Keratinocyte (primary cell): ENCODE measurements around the gene HDGFL3. TPM values are rescaled to one million over a fixed set of nuclear protein-coding genes. Genes with fewer than 3 reads are reported as not detected.

ENCODE experiments used
- DNase-seq: peaks from one replicate; pipeline ENCODE4 v3.0.0-alpha.2; 2011; ENCODE audit warnings: low read depth, missing footprints, low spot score
- FAIRE-seq: peaks from 2 replicates; lab custom pipeline; 2011; peaks lifted over from hg19 to GRCh38; lab: Jason Lieb, UNC
- H2AFZ ChIP-seq: 2 replicates; pipeline ENCODE4 v1.6.0; 2012; ENCODE audit warnings: low read length, control low read depth, inconsistent platforms; ENCODE audit not compliant: control insufficient read depth
- H3K27ac ChIP-seq: 2 replicates; pipeline ENCODE4 v1.5.1; 2011; ENCODE audit warnings: low read length; ENCODE audit not compliant: control insufficient read depth, insufficient read depth
- H3K27me3 ChIP-seq: 3 replicates; pipeline ENCODE4 v1.6.0; 2011; ENCODE audit warnings: low read length; ENCODE audit not compliant: control insufficient read depth, insufficient read depth; ENCODE audit errors: extremely low read depth
- H3K36me3 ChIP-seq, 2 experiments: 2 replicates in 1 of 2; 3 replicates in 1 of 2; pipeline ENCODE4 v1.5.1; 2011; ENCODE audit warnings: low read length in 2 of 2, mild to moderate bottlenecking in 1 of 2; ENCODE audit not compliant: control insufficient read depth in 2 of 2, insufficient read depth in 2 of 2; ENCODE audit errors: extremely low read depth in 1 of 2
- H3K4me1 ChIP-seq: 3 replicates; pipeline ENCODE4 v1.5.1; 2011; ENCODE audit warnings: low read length; ENCODE audit not compliant: control insufficient read depth, insufficient read depth; ENCODE audit errors: extremely low read depth
- H3K4me2 ChIP-seq: 3 replicates; pipeline ENCODE4 v1.6.0; 2011; ENCODE audit warnings: low read depth, low read length; ENCODE audit not compliant: control insufficient read depth, insufficient read depth; ENCODE audit errors: extremely low read depth
- H3K4me3 ChIP-seq, 3 experiments: fragments of 200-600 bp in 1 of 3; sonication (generic) in 1 of 3; 2 replicates in 2 of 3; 3 replicates in 1 of 3; pipeline ENCODE4 v1.5.1; 2011 to 2016; ENCODE audit warnings: low read length in 3 of 3, mild to moderate bottlenecking in 3 of 3, control low read depth in 2 of 3, inconsistent platforms in 1 of 3, low read depth in 1 of 3, mixed read lengths in 1 of 3, mixed run types in 1 of 3, moderate library complexity in 1 of 3; ENCODE audit not compliant: control insufficient read depth in 2 of 3, insufficient read depth in 2 of 3; ENCODE audit errors: extremely low read depth in 1 of 3
- H3K79me2 ChIP-seq: 2 replicates; pipeline ENCODE4 v1.6.0; 2012; ENCODE audit warnings: low read length; ENCODE audit not compliant: control insufficient read depth, insufficient read depth
- H3K9ac ChIP-seq: 3 replicates; pipeline ENCODE4 v1.6.0; 2011; ENCODE audit warnings: low read length; ENCODE audit not compliant: control insufficient read depth, insufficient read depth; ENCODE audit errors: extremely low read depth
- H3K9me1 ChIP-seq: 3 replicates; pipeline ENCODE4 v1.6.0; 2011; ENCODE audit warnings: low read length; ENCODE audit not compliant: control insufficient read depth, insufficient read depth; ENCODE audit errors: extremely low read depth
- H3K9me3 ChIP-seq: 2 replicates; pipeline ENCODE4 v1.5.1; 2012; ENCODE audit warnings: low read depth, low read length; ENCODE audit not compliant: control insufficient read depth
- H4K20me1 ChIP-seq: 3 replicates; pipeline ENCODE4 v1.6.0; 2011; ENCODE audit warnings: low read length; ENCODE audit not compliant: control insufficient read depth, insufficient read depth; ENCODE audit errors: extremely low read depth
- EZH2 ChIP-seq: IDR thresholded peaks from one replicate; pipeline ENCODE4 v1.6.1; 2012; ENCODE audit warnings: inconsistent platforms, mild to moderate bottlenecking, low read length, moderate library complexity
- dilution Hi-C: fragments of 300-500 bp; cut with MboI; formaldehyde crosslinking; loops from one replicate; pipeline ENCODE4 v1.7.0; 2020; ENCODE audit warnings: low sequenced_read_pairs; ENCODE audit not compliant: extremely low pct_ligation_motif_present
- polyA plus RNA-seq, 5 experiments: library from polyadenylated mRNA; depleted of rRNA in 3 of 5; stranded (reverse) in 3 of 5; stranded (forward) in 1 of 5; unstranded in 1 of 5; fragments of >200 nt; gene quantifications; 1 replicate in 1 of 5; 2 replicates in 3 of 5; 3 replicates in 1 of 5; pipeline versions ENCODE4 v1.2.1 to v1.2.3, GENCODE V29; 2011 to 2012; ENCODE audit warnings: missing spikeins in 2 of 5, low read depth in 1 of 5, low replicate concordance in 1 of 5
- TF ChIP-seq, protein P1 (sequence below), 3 experiments: IDR thresholded peaks in 1 of 3; conservative IDR thresholded peaks in 1 of 3; optimal IDR thresholded peaks in 1 of 3; 2 replicates in 2 of 3; 3 replicates in 1 of 3; pipeline versions ENCODE3 to v1.5.1; 2011; ENCODE audit warnings: low read length in 3 of 3, mild to moderate bottlenecking in 3 of 3, moderate library complexity in 2 of 3, control low read depth in 1 of 3, inconsistent platforms in 1 of 3; ENCODE audit not compliant: insufficient read depth in 2 of 3; ENCODE audit errors: extremely low read depth in 1 of 3

Gene HDGFL3
- polyA plus RNA-seq, 1 donor (not counting 4 experiments of a cell fraction or from before 2014, with no cell fraction given) = 35.1 TPM

DNA sequence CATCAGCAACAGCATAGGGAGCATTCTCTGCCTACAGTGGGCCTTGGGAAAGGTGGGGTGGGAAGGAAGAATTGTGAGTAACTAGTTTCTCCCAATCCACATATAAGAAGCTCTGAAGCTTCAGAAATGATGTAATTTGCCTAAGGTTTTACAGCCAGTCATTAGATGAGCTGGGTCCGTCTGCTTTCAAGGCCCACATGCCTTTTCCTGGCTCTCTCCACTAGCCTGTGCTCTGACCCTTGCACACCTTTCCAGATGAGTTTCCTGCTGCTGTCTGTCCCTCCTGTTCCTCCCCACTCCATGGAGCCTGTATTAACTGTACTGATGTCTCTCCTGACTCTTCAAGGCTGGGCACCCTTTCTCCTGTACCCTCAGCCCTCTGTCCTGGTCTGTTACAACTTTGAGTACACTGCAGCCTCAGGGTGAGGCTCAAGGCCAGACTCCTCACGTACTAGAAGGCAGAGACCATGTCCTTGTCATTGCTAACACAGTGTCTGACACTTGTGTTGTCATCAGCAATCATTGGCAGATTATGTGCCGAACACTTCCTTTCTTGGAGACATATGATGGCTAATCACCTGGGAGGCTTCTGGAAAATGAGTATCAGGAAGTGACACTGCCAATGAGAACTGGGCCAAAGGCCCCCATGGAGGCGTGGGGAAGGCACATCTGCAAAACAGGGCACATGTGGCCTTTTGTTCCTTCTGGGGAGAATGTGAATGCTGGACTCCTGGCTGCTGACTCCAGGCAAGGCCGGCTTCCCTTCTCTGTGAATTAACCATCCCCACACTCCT is 93.5 kb downstream of the HDGFL3 start:
- Histone ChIP-seq H3K4me3 (no peak overlapping the region), H3K4me2 (no peak overlapping the region), H3K4me1 (no peaks in the 10 kb centered on the region), H3K9ac (no peak overlapping the region), H3K36me3 (no peaks in the 10 kb centered on the region), H3K9me3 (no peaks in the 10 kb centered on the region), H3K27me3 (peaks cover 15% of the 10 kb centered on the region), H3K79me2 (no peaks in the 10 kb centered on the region), H3K9me1 (no peaks in the 10 kb centered on the region), H4K20me1 (no peaks in the 10 kb centered on the region), H3K27ac (no peak overlapping the region), H2AFZ (no peak overlapping the region)
- FAIRE-seq = no peak
- no peak for TF ChIP-seq EZH2
- no peak for DNase-seq
- dilution Hi-C loops = no loop called here

DNA sequence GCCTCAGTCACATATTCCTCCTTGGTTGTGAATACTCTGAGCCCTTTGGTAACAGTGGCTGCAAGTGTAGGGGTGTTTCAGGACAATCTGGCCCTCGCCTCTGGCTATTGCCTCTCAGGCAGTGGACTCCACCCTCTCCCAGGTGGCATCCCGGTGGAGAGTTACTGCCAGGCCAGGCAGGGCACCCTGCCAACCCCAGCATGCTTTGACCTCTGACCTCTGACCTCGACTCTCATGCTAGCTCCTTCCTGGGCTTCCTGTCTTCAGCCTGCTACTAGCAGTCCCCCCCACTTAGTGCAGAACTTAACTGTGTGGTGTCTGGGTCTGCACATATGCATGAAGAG is 94.7 kb downstream of the HDGFL3 start:
- no peak for FAIRE-seq
- no peak overlapping the region for H3K9ac ChIP-seq
- H3K27ac ChIP-seq = no peak overlapping the region
- no peaks in the 10 kb centered on the region for H4K20me1 ChIP-seq
- no peaks in the 10 kb centered on the region for H3K9me3 ChIP-seq
- H3K4me1 ChIP-seq = no peaks in the 10 kb centered on the region
- no peak overlapping the region for H2AFZ ChIP-seq
- no peaks in the 10 kb centered on the region for H3K36me3 ChIP-seq
- dilution Hi-C loops = no loop called here
- TF ChIP-seq EZH2 = no peak
- TF ChIP-seq, protein P1, sequence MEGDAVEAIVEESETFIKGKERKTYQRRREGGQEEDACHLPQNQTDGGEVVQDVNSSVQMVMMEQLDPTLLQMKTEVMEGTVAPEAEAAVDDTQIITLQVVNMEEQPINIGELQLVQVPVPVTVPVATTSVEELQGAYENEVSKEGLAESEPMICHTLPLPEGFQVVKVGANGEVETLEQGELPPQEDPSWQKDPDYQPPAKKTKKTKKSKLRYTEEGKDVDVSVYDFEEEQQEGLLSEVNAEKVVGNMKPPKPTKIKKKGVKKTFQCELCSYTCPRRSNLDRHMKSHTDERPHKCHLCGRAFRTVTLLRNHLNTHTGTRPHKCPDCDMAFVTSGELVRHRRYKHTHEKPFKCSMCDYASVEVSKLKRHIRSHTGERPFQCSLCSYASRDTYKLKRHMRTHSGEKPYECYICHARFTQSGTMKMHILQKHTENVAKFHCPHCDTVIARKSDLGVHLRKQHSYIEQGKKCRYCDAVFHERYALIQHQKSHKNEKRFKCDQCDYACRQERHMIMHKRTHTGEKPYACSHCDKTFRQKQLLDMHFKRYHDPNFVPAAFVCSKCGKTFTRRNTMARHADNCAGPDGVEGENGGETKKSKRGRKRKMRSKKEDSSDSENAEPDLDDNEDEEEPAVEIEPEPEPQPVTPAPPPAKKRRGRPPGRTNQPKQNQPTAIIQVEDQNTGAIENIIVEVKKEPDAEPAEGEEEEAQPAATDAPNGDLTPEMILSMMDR (optimal IDR thresholded peaks at IDR 0.05 in 1 of 3, IDR thresholded peaks at IDR 0.05 in 1 of 3, conservative IDR thresholded peaks at IDR 0.05 in 1 of 3; ENCODE audit: extremely low read depth in 1 of 3, insufficient read depth in 2 of 3, low read length in 3 of 3) = no peak
- peaks cover 26% of the 10 kb centered on the region for H3K27me3 ChIP-seq
- no peaks in the 10 kb centered on the region for H3K9me1 ChIP-seq
- H3K4me3 ChIP-seq = no peak overlapping the region
- H3K79me2 ChIP-seq = no peaks in the 10 kb centered on the region
- no peak for DNase-seq
- no peak overlapping the region for H3K4me2 ChIP-seq
